ENCODE results near the gene ABHD12B.

ABHD12B gene, protein sequence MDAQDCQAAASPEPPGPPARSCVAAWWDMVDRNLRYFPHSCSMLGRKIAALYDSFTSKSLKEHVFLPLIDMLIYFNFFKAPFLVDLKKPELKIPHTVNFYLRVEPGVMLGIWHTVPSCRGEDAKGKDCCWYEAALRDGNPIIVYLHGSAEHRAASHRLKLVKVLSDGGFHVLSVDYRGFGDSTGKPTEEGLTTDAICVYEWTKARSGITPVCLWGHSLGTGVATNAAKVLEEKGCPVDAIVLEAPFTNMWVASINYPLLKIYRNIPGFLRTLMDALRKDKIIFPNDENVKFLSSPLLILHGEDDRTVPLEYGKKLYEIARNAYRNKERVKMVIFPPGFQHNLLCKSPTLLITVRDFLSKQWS

DNA sequence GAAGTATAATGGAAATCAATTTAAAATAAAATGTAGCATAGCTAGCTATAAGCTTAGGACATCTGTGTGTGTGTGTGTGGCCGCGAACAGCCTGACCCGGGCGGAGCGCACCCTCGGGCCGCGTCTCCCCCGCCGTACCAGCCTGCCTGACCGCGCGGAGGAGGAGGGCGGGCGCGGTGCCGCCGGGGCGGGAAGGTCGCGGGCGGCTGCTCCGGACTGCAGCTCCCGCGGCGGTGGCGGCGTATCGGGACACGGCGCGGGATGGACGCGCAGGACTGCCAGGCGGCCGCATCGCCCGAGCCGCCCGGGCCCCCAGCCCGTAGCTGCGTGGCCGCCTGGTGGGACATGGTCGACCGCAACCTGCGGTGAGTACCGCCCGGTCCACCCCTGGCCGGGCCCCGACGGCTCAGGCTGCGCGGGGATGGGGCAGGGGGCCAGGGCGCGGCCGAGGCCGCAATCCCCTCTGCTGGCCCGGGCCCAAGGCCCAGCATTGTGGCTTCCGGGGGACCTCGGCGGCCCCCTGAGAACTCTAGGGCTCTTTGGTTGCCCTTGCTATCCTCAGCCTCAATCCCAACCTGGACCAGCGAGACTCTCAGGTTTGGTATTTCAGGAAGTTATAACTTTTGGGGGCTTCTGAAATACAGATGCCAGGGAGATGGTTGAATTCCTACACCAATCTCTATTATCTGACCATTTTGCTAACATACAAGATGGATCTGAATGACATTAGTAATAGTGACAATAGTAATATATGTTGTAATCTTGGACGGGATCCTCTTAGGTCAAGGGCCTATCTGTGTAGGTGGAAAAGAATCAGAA is at the start of gene ABHD12B:
Gene ABHD12B (plus strand): TSS at position 140 of the 819 bp plus-strand sequence. CDS start 122 bp downstream, at position 262.
- no peak for DNase-seq

DNA sequence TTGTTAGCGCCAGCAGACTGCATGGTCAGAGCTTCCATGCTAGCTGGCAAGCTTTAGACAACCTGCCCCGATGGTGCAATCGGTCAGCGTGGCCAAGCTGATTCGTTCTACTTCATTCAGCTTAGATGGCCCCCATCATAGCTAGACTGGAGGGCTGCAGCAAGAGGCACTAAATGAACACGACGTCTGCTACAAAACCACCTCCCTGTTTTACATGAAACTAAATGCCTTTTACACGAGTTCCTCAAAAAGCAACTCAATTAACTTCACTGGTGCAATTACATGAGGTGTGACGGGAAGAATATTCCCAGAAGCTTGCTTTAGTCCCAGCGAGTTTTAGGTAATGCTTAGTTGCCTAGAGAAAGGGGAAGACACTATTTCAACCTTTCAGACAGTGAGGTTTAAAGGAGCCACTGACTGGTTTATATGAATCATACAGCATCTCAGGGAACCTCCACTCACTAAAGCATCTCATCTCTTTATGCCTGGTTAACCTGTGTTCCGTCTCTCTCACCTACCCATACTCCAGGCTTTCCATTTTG is 49.3 kb upstream of the ABHD12B start:
- DNase-seq, result no peak

DNA sequence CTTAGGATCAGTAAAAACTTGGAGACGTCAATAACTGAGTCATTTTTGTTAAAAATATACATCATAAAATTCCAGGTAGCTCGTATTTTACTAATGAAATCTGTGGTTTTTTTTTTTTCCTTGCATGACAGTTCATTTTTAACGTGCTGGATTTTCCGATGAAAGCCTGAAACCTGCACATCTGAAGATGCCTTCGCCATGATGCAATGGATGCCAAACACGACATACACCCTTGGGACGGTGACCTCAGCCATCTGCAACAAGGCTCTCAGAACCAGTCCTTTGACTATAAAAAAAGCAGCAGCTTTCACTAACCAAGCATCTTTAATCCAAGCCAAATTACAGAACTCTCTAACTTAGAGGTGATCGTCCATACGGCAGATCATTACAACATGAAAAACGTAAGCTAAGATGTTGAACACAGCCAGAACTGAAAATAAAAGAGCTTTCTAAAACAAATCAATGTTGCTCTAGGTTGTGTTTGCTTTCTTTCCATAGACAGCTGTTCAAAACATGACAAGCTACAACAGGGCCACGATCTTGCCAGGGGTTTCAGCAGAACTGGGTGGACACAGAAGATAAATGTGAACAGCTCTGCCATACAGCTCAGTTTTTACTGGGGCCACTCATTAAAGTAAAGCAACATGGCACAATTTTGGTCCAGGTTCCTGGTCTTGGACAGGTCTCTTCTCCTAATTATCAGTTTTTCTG is 48.6 kb upstream of the ABHD12B start:
- DNase-seq, result no peak

DNA sequence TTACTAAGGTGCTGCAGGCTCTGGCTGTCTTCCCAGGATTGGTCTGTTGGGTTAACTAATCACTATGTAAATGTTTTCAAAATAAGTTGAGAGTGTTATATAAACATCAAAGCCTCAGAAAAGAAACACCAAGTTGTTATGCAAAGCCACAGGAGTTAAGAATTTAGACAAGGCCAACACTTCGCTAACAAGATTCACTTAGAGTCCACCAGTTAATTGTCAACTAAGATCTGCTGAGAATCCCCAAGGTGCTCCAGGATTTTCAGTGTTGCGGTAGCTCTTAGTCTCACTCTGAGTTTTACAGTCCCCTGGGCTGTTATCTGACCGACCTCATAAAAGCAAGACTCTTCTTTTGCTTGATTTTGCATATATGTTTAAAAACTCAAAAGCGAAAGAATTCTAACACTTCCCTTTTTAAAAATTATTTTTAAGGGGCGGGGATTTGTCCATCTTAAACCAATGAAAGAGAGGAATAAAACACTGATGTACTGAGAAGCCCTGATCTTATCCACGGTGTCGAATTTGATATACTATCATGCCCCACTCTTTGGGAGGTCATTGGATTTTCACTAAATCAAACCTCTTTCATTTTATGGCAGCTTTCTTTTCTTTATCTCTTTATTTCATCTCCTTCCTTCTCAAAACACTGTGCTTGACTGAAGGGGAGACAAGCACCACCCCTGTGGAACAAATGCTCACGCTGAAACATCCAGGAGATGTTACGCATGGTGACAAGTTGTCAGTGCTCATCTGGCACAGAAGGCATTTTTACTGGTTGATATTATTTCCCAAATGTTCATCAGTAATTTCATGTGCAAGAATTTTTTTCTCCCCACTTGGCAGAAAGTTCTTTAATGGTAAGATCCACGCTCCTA is 47.9 kb upstream of the ABHD12B start:
- DNase-seq, result peak; percentile 34

DNA sequence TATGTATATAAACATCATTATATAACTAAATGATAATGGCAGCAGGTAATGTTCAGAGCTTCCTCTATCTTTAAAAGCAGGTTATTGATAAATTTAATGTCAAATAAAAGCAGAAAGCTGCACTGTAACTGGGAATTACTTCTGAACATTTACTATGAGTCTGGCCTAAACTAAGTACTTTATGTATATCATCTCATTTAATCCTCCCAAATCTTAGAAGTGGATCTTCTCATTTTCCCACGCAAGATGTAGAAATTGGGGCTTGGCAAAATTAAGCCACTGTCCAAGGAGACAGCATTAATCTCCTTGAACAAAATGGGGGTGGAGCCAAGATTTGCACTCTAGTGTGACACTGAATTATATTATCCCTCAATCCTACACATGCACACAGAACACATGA is 46.5 kb upstream of the ABHD12B start:
- DNase-seq, result no peak

DNA sequence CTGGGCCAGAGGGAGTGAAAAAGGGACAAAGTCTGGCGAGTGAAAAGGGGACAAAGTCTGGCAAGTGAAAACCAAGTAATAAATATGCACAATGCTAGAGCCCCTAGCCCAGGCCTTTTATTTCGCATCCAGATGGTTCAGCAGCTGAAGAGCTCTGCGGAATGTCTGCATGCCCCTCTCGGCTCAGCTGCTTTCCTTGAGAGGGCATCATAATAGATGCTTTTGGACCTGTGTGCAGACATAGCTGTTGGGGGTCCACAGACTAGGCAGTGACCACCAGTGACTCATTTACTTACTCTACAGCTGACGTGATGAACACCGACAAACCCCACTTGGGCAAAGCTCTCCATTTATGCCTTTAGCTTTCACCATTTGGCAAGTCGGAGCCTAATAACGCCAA is 45.2 kb upstream of the ABHD12B start:
- no peak for DNase-seq

DNA sequence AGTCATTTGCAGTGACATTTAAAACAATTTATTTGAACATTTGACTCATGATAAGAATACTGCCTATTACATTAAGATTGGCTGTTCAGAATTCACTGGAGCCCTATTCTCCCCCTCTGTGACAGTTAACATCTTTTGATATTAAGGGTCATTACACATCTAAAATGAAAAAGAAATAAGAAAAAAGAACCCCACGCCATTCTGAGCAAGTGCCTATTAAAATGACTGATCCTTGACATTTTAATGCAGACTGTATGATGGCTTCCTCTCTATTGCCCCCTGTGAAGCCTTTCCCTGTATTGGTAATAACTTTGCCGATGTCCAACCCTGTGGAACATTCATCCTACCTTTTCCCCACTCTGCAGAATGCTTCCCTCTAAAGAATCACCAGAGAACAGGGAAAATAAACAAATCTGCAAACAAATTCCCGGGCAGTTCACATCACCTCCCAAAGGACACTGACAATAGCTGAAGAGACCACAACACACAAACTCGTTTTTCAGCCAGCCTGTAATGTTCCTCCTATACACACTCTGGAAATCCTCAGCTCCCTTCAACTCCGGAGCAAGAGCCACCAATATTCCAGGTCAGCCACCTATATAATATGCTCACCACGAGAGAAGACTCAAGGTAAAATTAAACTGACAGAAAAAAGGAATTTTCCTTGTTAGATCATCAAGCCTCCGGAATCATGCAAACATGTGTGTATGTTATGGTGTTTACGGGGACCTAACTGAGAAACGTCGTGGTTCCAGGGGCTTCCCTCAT is 42.9 kb upstream of the ABHD12B start:
- no peak for DNase-seq

DNA sequence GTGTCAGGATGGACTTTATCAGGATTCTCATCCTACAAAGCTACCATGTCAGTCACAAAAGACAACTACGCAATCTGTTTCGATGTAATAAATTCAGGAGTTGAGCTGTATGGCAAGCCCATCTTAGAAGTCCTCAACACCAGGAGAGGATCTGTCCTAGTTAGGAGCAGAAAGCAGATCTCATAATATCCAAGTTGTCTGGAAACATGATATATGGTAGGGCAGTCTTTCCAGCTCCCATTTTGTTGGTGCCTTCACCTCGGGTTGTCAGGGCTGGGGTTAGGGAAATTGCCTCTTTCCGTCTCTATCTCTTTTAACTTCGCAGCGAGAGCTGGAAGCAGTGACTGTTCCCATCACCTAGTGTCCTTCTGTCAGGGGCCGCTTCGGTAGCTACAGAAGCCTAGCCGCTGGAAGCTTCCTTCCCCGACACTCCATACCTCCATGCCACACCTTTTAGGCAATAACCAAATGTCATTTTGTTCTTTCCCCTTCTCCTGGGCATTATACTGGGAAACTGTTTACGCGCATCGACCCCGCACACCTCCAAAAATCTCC is 42.3 kb upstream of the ABHD12B start:
- DNase-seq, result no peak

DNA sequence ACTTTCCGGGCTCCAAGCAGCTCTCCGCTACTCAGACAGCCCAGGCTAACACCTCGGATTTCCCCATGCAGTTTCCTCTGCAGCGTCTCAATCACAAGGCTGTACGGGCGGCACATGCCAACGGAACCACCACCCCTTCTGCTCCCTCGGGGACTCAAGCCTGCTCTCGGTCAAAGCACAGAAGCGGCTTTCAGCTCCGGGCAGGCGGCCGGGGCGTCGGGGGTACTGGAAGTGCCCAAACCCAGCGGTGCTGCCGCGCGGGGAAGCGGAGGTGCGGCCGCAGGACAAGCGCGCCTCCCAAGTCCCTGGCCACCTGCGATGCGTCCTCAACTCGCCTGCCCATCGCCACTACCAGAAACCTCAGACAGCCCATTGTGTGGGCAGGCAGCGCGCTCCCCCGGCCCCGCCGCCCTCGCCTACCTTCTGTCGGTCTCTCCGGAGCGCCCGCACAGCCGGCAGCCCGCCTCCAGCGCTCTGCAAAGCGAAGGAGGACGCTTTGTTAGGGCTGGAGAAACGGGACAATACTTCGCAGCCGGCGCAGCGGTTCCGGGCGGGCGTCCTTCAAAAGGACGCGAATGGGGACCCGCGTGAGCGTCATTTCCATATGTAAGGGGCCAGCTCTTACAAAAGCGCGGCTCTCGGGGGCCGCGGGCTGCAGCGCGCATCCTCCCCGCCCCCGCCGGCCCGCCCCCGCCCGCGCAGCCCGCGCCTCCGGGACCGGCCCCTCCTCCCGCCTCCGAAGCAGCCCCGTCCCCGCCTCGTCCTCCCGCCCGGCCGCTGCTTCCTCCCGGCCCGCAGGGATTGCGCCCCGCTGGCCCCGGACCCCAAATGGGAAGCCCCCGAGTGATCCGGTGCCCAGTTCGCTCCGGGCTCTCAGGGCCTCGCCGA is 41.6 kb upstream of the ABHD12B start:
- DNase-seq, result peak; percentile 66

DNA sequence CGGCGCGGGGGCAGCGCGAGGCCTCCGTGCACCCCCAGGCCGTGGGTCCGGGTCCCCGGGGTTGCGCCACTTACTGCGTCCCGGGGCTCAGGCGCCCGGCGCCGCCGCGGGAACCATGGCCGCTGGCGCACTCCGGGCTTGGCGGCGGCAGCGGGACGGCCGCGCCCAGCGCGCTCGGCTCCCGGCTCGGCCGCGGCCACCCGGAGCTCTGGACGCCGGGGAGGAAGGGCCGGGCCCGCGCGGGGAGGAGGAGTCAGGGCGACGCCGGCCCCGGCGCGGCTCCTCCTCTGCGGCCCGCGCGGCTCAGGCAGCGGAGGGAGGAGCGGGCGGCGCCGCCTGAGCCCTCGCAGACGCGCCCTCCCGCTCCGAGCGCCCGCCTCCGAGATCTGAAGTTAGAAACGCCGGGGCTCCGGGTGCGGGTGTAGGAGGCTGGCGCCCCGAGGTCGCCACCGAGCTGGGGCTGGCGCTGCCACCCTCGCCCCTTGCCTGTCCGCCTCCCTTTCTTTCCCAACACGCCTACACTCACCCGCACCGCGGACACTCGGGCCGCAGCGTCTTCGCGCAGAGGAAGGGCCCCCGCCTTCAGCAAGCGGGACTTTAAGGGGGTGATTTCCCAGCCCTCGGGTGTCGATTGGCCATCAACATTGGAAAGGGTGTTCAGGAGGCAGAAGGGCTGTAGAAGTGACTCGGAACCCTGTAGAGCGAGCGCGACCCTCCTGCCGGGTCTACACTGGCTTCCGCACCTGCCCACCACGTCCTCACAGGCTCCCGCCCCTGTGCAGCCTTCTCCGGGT is 40.7 kb upstream of the ABHD12B start, which contains the start of gene NIN:
Gene NIN (minus strand): TSS at position 231 of the 794 bp plus-strand sequence. CDS start 9,106 bp downstream, outside the sequence.
- DNase-seq, result peak; percentile 75

DNA sequence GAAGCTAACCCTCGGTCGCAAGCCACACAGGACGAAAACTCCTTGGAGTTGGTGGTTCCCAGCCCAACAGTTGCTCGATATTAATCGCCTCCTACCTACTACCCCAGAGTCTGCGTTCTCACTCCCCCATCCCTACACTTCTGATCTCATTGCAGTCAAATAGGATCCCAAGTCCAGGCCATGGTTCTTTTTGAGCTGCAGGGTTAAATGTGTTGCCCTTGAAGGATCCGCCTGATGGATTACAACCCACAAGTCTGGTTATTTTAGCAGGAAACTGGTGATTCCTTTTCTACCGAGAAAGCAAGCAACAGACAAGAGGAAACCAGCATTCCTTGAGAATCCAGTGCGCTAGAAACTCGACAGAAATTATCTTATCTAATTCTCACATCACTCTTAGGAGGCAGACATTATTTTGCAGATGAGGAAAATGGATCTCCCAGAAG is 40.1 kb upstream of the ABHD12B start:
- DNase-seq, result no peak

DNA sequence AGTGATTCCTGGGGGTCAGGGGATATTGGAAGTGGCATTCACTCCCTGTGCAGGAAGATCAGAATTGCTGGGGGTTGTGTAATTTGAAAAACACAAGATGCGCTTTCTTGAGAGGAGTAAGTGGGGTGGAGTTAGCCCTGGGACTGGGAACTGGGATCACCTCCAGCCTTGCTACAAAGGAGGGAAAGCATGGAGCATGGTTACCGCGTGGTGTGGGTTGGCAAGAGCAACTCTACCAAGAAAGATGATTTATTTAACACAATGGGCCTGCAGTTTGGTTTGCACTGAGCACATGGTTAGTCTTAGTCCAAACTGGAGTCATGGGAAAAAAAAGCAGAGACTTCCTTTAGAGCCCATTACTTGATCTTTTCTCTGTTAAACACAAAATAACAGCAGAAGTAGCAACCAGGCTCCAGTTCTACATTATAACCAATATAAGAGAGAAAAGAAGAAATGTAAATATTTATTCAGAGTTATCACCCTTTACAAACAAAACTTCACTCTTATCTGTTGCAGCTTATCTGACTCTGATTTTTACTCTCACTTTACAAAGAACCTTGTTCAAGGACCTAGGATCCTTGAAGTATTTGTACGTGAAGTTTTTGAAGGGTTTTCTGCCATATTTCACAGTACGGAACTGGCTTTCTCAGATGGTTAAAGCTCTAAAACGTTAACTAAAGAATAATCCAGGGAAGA is 38.8 kb upstream of the ABHD12B start:
- DNase-seq, result no peak

DNA sequence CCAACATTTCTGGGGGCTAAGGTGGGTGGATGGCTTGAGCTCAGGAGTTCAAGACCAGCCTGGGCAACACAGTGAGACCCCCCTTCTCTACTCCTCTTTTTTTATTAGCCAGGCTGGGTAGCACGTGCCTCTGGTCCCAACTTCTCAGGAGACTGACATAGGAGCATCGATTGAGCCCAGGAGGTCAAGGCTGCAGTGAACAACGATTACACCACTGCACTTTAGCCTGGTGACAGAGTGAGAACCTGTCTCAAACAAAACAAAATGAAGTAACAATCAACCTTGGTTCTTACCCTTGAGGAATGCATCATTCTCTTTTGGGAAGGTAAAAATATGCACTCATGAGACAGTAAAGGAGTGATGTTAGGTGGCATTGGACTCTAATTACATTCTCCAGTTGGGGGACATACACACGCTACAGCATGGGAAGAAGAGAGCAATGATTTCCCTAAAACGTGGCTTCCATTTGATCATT is 37.0 kb upstream of the ABHD12B start:
- DNase-seq, result no peak

DNA sequence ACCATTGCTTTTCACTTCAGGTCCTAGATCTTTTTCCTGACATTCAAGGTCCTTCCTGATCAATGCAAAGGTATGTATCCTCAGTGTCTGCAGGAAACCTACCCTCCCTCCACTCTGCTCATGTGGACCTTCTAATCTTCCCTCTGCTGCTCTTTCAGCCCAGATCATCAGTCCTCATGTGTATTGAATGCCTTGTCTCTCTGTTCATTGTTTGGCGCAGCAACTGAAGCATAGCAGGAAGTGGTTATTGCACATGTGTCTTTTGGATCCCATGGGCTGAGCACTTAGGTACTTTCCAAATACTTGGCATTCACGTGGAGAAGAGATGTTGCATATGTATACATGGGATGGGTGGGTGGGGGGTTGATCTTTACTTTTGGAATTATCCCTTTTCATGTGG is 36.6 kb upstream of the ABHD12B start:
- peak; percentile 43 for DNase-seq

DNA sequence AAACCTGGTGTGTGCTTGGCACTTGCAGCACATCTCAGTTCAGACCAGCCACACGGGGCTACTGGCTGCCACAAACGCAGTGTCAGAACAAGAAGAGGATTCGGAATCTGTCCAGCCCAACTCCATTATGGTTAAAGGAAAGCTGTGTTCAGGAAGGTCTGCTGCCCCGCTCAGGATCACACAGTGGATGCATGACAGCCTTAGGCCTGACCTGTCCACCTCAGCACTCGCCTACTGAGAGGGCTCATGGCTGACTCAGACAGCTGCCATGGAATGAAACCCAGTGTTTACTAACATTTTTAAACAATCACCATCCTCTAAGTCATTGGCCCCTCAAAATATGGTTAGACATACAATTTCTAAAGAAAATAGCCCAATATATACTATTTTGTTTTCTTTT is 35.3 kb upstream of the ABHD12B start:
- DNase-seq, result no peak

DNA sequence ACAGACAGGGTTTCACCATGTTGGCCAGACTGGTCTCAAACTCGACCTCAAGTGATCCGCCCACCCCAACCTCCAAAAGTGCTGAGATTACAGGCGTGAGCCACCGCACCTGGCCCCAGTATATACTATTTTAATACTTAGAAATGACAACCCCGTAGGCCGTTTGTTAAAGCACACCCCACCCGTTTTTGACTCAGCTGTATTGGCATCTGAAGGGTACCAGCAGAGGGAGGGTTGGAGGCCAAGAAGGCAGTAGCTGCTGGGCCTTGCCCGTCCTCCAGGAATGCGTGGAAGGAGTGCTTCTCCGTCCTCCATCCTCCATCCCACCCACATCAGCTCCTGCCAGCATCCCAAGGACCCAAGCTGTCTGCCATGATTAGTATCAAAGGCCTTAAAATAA is 34.6 kb upstream of the ABHD12B start:
- no peak for DNase-seq

DNA sequence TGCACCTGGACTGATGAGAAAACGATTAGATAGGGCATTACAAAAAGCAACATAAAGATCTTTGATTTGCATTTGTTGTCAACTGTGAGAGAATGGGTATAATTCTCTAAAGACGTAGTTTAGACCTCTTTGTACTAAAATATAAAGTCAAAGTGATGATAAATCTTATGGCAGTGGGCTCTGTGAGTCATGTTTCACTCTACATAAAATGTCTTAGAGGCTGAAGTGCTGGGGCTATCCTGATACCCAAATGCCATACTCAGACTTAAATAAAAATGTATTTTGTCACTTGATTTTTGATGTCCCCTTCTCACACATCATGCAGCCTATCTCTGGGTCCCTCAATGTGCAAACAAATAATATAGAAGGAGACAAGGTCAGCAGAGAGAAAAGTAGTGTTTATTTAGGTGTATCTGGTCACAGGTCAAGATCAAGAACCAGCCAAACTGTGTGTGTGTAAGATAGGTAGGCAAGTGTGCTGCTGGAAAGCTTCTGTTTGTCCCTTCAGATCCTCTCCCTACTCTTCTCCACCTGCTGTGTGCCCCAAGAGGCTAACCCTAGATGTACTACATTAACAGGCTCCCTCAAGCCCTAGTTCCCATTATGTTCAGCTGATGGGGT is 33.9 kb upstream of the ABHD12B start:
- no peak for DNase-seq

DNA sequence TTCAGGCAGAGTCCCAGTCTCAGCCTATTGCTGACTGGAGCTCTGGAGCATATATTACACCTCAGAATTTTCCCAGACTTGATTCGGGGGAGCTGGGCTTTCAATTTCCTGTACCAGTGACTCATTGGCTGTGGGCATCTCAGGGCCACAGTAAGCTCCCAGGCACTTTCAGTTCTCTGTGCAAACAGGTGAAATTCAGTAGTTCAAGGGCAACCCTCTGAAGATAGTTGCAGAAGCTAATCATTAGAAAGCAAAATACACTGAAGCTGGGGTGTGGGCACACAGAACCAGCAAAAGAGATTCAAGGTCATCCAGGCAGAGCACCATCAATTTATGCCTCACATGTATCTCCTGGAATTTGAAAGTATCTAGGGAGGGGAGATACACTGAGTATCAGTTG is 32.8 kb upstream of the ABHD12B start:
- DNase-seq, result no peak
